Measurements from ENCODE around the gene DNAH5.

DNA sequence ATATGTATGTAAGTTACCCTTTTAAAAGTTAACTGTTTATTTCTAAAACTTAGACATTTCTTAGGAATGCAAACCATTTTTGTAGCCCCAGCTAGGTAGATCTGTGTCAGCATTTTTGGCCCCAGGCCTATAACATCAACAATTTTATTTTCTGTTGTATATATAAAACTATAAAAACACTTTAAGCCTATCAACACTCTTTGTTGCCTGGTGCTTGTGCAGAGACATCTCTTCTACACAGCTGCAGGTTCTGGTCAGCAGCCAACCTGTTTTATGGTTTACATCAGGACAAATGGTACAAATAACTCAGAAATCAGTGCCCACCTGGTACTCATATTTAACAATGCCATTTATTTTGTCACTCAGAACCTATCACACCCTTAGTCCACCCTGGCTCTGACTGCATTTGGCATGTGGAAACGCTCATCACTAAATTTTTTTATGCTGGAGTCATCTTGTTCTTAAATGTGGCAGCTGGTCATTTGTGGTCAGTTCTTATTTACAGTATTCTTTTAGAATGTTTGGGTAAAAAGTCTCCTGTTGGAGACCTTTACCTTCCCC is 173.4 kb downstream of the DNAH5 start:
- TF ChIP-seq POLR2A (IDR thresholded peaks at IDR 0.05) (no peak), EP300 (IDR thresholded peaks at IDR 0.05) (no peak), CTCF (IDR thresholded peaks at IDR 0.05) (no peak)
